H1 (cell line): Measurements from ENCODE around the gene B9D2. TPM values are rescaled to one million over a fixed set of nuclear protein-coding genes. Genes with fewer than 3 reads are reported as not detected.

Experiments used
- CBX8 ChIP-seq: fragments of 300-800, 300-1000 bp; sonication (generic); IDR thresholded peaks from 2 replicates; pipeline ENCODE4 v1.7.1; 2016; ENCODE audit warnings: low read depth, low read length, borderline replicate concordance
- ZNF274 ChIP-seq: IDR thresholded peaks from 2 replicates; pipeline ENCODE4 v1.7.0; 2012; ENCODE audit warnings: low read length, borderline replicate concordance; ENCODE audit errors: extremely low read depth
- polyA plus RNA-seq, 7 experiments: library from polyadenylated mRNA; depleted of rRNA in 3 of 7; stranded (reverse) in 5 of 7; unstranded in 2 of 7; fragments of >200 nt in 5 of 7; fragments of 200-250 nt in 2 of 7; gene quantifications; 1 replicate in 5 of 7; 2 replicates in 1 of 7; 4 replicates in 1 of 7; pipeline versions ENCODE4 v1.2.1 to v1.2.3, GENCODE V29; 2011 to 2013; ENCODE audit warnings: missing spikeins in 2 of 7, mixed read lengths in 2 of 7
- total RNA-seq: library from RNA; stranded (reverse); fragmentation: NEBNext Ultra II Directional; extraction: Animal tissue kit (Norgen Biotek cat#: 25700); gene quantifications from 2 replicates; pipeline ENCODE4 v1.2.1, GENCODE V29; 2021

Gene B9D2
- total and polyA plus RNA-seq, 2 of the 8 experiments (the other 6 are each of a cell fraction or from before 2014, with no cell fraction given) = 4.9 to 6.3 TPM

DNA sequence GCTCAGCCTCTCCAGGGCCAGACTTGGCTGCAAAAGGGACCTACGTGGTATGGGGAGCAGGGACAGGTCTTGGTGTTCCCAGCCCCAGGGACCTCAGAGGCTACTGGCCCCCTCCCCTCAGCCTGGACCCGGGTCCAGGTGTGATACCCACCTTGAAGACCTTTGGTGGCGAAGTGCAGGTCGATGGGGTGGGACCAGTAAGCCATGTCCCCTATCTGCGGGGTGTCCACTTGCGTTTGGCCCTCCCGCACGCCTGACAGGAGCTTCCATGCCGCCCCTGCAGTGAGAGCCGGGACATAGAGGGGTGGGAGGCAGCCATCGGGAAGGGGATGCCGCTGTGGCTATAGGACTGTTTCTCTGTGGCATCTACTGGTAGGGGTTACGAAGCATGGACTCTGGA is 6.2 kb downstream of the B9D2 start (continued):
- TF ChIP-seq CBX8 = no peak
- no peak for TF ChIP-seq ZNF274
